ENCODE results near the gene MAST4.
"Not testable (repeated sequence)": the region's sequence is repeated elsewhere in the genome, so short reads cannot be mapped to it uniquely, and the experiment has no call there.

The MAST4 gene

GRCh38 chr5:66684663-66685062 lies 88.5 kb downstream of the MAST4 start:
- no peak for TF ChIP-seq CTCF (conservative IDR thresholded peaks at IDR 0.05; ENCODE audit: low read length)
- H3K4me3 ChIP-seq (ENCODE audit: low read length): no peak overlapping the region
- DNase-seq (ENCODE audit: low read depth): no peak

- DNase-seq (ENCODE audit: low read depth): no peak
- no peak for TF ChIP-seq CTCF (conservative IDR thresholded peaks at IDR 0.05; ENCODE audit: low read length)
Measured at GRCh38 chr5:66689522-66690220, 93.5 kb downstream of the MAST4 start.

GRCh38 chr5:66694036-66694435 lies 97.8 kb downstream of the MAST4 start:
- no peak overlapping the region for H3K4me3 ChIP-seq (ENCODE audit: low read length)
- DNase-seq (ENCODE audit: low read depth): no peak
- no peak for TF ChIP-seq CTCF (conservative IDR thresholded peaks at IDR 0.05; ENCODE audit: low read length)

More at GRCh38 chr5:66689522-66690220, 93.5 kb downstream of the MAST4 start:
- no peak overlapping the region for H3K4me3 ChIP-seq (ENCODE audit: low read length)

GRCh38 chr5:66695840-66696239 lies 99.6 kb downstream of the MAST4 start:
- not testable (repeated sequence) for H3K4me3 ChIP-seq (ENCODE audit: low read length); DNase-seq (ENCODE audit: low read depth)

- DNase-seq (ENCODE audit: low read depth): no peak
Measured at GRCh38 chr5:66697796-66698564, 101.8 kb downstream of the MAST4 start.

GRCh38 chr5:66701244-66701643 lies 105.1 kb downstream of the MAST4 start:
- no peak for DNase-seq (ENCODE audit: low read depth)
- no peak overlapping the region for H3K4me3 ChIP-seq (ENCODE audit: low read length)
- TF ChIP-seq CTCF (conservative IDR thresholded peaks at IDR 0.05; ENCODE audit: low read length): no peak

More at GRCh38 chr5:66697796-66698564, 101.8 kb downstream of the MAST4 start:
- H3K4me3 ChIP-seq (ENCODE audit: low read length): no peak overlapping the region
- no peak for TF ChIP-seq CTCF (conservative IDR thresholded peaks at IDR 0.05; ENCODE audit: low read length)

- H3K4me3 ChIP-seq (ENCODE audit: low read length): no peak overlapping the region
- DNase-seq (ENCODE audit: low read depth): no peak
- TF ChIP-seq CTCF (conservative IDR thresholded peaks at IDR 0.05; ENCODE audit: low read length): no peak
Measured at GRCh38 chr5:66702426-66702825, 106.2 kb downstream of the MAST4 start.
